HG03442 (cell line): ENCODE data around the gene LMCD1.
A peak's percentile ranks its signal among the peaks of the same experiment; 100 is the strongest.

Experiments
- ATAC-seq: cut with Tn5 transposase; IDR thresholded peaks from one replicate; pipeline ENCODE4 v1.9.1; 2021; ENCODE audit warnings: mild to moderate bottlenecking, moderate library complexity; ENCODE audit not compliant: unreplicated experiment

The LMCD1 gene, protein sequence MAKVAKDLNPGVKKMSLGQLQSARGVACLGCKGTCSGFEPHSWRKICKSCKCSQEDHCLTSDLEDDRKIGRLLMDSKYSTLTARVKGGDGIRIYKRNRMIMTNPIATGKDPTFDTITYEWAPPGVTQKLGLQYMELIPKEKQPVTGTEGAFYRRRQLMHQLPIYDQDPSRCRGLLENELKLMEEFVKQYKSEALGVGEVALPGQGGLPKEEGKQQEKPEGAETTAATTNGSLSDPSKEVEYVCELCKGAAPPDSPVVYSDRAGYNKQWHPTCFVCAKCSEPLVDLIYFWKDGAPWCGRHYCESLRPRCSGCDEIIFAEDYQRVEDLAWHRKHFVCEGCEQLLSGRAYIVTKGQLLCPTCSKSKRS

DNA sequence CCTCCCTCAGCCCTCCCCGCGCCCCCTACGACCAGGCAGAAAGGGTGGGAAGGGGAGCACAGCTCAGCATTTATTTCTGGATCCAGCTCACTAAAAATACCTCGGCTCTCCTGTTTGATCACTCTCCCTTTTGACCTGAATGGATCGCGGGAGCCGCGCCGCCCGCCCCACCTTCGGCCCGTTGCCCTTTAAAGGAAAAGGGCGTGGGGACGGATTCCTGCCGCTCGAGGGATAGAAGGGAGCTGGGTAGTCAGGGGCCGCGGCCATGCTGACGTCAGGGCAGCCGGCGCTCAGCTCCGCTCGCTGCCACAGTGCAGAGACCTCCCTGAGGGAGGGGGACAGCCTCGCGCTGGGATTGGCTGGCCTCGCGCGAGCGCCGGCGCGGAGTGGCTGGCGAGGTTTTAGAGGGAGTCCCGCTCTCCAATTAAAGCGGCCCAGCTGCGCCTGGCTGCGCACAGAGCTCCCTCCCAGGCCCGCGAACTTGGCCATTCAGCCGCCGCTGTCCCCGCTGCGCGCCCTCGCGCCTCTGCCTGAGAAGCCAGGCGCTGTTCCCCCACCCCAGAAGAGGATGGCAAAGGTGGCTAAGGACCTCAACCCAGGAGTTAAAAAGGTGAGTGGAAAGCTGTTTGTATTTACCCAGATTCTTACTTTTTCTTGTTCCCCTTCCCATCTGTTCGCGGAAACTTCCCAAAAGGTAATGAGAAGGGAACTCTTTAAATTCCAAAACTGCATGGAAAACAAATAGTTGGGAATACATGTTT lies at the start of gene LMCD1:
LMCD1 (plus strand) TSS at position 453 of the 761 bp plus-strand sequence; CDS start at position 569, 116 bp downstream.
- peak; percentile 95 for ATAC-seq

DNA sequence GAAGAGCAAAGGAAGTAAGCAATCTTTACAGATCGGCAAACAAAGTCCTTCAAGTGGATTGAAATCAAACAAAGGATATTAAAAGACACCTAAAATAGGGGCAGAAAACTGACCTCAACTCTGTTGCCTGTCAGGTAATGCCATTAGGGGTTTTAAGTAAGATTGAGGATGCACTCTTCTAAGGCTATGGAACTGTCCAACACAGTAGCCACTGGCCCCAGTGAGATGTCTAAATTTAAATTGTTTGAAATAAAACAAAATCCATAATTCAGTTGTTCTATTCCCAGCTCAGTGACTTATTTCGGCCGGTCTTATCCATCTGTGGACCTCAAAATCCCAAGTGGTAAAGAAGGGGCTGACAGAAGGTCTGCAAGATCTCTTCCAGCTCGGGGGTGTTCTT lies 49.5 kb upstream of the LMCD1 start:
- no peak for ATAC-seq

DNA sequence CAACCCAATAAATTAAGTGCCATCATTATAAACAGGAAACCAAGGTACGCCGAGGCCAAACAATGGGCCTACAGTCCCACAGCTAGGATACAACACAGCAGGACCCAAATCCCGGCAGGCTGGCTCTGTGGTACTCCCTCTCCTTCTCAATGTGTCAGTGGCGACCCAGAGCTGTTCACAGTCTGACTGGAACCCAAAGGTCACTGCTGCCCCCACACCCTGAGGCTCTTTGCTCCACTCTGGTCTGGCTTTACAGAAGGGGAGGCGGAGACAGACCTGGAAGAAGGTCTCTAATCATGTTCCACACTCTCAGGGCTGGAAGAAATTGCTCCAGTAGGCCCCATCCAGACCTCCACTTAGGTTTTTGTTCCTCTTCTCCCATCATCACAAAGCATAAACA lies 48.5 kb upstream of the LMCD1 start:
- no peak for ATAC-seq

DNA sequence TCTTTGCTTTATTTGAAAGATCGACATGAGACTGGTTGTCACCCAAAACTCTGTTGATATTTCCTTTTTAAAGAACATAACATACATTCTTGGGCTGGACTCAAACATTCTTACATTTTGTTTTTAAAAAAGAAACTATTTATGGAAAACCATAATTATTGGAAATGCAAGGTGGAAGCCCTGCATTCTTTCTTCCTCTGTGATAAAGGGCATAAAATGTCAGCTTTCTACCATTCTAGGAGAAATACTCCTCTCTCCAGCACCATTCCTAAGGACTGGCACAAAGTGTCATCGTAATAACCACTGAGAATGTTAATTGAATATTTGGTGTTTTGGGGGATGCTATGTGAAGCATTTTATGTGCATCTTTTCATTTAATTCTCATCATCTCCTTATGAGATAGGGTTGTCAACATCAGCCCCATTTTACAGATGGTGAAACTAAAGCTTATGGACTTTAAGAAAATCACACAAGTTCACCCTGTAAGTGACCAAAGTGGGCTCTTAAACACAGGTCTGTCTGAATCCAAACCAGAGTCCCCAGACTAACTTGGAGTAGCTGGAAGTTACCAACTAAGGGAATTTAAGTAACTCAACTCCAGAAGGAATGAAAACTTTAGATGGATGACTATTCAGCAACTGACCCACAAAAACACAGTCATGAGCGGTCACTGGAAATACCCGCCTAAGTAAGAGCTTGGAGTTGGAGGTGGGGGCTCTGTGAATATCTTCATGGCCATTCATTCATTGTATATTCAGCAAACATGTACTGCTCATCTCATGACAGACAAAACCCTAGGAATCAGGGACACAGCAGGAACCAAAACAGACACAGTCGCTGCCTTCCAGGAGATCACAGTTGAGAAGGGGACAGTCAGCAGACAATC lies 45.9 kb upstream of the LMCD1 start:
- ATAC-seq, result no peak

DNA sequence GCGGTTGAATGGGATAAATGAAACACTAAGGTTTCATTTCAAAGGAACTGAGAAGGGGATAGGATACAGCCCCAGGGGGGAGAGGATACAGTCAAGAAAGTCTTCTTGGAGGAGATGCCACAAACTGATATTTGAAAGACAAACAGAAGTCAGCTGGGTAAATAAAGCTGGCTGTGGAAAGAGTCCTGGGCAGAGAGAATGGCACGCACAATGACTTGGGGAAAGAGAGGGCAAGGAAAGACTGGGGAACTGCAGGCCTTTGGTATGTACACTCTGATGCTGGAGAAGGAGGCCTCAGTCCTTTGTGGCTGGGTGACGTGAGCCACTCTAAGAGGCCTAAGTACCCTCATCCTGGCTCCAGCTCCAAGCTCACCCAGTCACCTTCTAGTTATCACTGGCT lies 45.2 kb upstream of the LMCD1 start:
- no peak for ATAC-seq

DNA sequence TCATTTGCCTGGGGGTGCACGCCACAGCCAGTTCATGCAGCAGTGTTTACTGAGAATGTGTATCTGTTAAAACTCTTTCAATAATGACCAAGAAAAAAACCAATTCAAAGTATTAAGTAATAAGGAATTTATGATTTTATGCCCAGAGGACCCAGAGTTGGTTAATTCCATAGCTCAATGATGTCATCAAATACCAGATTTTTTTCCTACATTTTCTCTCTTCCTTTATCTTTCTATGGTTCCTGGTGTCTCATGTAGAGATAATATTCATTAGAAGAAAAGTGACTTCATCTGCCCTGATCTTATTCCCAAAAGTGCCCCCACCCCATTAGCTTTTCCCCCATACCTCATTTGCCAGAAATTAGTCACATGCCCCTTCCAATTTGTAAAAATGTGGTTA lies 44.6 kb upstream of the LMCD1 start:
- no peak for ATAC-seq

DNA sequence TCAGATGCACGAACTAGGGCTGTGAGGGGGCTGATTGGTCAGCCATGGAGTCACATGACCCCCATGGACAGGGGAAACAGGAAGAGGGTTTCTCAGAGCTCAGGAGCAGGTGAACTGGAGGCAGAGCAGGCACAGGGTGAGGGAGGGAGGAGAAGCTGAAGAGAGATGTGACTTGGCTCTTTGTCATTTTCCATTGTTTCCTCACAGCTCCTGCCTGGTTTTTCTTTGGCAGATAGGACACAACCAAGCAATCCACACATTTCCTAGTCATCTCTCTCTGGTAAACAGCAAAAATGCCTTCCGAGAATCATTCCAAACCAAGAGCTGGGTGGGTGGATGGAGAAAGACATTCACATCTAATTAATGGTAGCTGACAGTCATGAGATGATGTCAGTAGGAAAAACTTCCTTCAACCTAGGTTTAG lies 43.4 kb upstream of the LMCD1 start:
- no peak for ATAC-seq

DNA sequence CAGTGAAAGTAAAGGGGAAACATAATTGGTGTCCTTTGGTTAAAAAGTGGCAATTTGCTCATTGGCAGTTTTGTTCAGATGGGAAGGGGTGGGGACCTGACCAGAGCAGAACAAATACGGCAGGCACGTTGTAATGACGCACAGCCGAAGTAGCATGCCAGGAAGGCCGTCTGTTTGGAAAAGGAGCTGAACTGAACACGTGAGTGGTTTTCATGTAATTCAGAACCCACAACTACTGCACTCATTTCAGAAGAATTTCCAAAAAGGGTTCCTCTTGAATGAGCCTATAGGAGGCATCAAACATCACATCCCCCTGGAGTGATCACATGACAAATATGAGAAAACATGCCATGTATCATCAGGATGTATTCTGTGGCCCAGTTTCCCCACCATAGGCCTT lies 42.9 kb upstream of the LMCD1 start:
- no peak for ATAC-seq

DNA sequence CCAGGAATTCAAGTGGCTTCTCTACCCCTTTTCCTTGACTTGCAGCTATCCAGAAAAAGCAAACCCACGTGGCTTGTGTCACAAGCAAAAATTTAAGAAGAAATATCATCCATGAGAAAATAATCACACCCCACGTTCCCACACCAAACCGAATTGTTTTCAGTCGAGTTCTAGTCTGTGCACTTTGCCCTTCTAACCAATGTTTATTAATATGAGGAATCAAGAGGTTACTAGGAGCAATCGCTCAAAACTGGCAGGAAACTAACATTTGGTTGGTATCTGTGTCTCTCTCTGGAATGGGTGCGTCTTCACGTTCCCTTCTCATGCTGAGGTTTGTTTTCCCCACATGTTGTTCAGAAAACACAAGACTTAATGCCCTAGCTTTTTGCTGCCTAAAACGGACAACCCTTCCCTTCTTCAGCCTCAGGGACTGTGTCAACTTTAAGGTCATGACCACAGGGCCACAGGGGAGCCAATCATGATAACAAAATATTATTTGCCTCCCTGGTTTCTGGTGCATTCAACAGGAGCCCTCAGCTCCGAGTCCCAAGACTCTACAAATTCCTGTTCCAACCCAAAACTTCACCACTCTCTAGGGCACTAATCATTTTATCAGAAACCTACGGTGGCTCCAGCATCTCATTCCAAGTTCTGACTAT lies 41.4 kb upstream of the LMCD1 start:
- ATAC-seq, result no peak

DNA sequence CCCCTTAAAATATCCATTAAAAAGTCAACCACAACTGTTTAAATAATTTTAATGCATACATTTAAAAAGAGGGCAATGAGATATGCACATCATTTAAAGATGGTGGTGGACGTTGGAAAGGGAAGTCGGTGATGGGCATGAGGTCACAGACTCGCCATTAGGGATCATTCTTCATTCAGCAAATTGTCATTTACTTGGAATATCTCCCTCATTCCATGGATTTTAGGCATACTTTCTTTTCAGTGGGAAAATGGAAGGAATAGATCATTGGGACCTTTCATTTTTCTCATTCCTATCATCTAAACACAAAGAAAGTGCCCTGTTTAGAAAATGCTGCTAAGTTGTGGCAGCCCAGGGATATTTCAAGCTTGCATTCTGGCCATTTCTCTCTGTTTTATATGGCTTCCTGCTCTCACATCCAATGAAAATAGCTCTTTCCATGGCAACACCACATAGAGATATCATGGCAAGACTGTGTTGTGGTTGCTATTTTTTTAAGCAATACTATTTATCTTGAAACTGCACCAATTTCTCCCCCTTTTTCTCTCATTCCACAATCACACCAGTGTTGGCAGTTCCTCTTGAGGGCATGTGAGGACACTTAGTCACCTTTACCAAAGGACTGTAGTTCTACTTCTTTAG lies 40.7 kb upstream of the LMCD1 start:
- no peak for ATAC-seq

DNA sequence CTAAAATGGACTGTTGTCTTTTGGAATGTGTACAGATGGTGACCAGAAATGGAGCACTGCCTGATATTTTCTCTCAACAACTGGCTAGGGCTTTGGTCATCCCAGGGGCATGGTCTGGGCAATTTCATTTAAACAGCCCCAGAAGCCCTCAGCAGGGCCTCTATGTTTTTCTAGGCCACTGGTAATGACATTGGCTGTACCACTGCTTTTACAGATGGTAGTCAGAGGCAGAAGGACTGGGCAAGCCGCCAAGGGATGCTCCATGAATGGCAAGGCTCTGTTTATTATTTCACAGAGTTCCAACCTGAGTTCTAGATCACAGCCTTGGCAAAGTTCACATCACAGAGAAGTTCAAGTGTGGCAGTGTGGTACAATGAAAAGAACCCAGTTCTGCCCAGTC lies 37.0 kb upstream of the LMCD1 start:
- ATAC-seq, result no peak

DNA sequence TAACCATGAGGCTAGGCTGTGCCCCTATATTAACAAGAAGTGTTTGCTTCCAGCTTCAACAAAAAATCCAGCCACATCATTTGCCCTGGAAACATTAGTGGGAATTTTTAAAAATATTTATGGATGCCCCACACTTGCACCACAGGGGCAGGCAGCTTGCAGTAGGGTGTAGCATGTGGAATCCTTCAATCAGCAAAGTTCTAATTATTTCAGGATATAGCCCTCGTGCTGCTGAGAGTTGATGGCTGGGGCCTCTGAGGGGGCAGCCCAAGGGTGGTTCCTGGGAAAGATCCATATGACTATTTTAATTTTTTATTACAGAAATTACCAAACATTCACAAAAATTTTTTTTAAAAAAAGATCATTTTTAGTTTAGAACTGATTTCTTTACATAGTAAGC lies 35.1 kb upstream of the LMCD1 start:
- no peak for ATAC-seq

DNA sequence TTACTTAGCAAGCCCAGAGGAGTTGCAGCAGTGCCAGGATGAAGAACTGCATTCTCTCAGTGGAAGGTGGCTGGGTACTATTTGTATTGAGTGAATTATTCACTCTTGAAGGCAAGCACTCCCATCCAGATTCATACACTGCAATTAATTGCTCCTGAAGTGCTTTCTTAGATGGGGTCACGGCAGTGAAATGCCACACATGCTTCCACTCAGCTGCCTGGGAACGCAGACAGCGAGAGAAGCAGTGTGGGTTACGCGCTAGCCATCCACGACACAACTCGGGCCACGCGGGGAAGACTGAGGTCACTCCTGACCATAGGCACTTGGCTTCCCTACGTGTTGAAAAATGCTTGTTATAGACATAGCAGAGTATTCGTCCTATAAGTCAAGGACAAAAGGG lies 30.8 kb upstream of the LMCD1 start:
- no peak for ATAC-seq

DNA sequence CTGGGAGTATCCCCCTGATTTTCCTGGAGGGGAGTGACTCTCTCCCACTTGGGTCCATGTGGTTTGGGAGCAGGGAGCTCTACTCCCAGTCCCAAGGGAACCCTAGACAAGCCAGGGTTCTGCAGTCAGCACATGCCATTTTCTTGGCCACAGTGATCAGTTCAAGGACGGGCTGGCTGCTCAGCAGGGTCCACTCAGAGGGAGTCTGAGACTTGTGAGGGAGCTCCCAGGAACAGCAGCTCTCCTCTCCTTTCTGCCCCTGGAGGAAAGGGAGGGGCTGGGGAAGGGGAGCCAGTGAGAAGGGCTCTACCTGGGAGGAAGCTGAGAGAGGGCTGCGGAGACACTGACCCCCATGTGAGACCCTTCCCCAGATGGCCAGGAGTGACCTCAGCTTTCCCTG lies 29.1 kb upstream of the LMCD1 start:
- no peak for ATAC-seq

DNA sequence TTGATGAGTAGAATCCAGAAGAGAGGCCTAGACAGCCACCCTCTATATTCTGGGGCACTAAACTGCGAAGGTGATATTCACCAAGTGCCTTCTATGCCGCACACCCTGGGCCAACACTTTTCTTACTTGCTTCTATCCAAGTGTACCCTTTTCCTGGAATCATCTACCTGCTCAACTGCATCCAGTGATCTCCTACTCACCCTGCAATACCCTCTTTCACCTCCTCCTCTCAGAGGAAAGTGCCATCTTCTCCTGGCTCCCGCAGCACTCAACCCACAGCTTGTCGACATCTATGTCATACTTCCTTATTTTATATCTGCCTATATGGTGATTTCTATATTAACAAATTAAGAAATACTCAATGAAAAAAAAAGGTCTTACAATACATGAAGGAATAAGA lies 28.6 kb upstream of the LMCD1 start:
- no peak for ATAC-seq

DNA sequence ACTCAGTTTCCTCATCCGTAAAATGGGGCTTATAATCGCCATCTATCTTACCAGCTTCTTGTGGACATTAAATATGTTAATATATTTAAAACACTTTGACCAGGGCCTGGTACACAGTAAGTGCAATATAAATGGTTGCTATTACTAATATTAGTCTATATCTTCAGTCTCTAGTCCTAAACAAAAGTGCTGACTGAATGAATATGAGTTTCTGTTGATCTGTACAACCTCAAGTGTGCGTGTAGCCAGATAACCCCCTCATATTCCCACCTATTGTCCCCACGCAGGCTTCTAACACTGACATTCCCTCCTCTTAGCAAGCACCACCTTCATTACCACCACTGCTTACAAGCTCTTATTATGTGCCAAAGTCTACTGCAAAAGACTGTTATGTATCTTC lies 27.6 kb upstream of the LMCD1 start:
- ATAC-seq, result no peak

DNA sequence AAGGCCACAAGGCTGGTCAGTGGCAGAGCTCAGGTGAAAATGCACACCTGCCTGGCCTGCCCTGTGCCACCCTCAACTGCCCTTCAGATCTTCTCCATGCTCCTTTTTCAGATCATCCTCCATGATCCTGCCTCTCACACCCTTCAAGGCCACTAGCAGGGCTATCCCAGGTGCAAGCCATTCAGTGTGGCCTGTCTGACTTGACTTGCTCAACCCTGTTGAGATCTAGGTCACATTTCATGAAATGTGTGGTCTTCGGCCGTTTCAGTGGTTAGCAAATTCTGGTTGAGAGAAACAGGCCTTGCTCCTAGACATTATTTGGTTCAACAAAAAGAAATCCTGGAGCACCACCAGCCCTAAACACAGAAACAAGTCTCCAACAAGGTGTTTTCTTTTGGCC lies 26.6 kb upstream of the LMCD1 start:
- ATAC-seq, result no peak

DNA sequence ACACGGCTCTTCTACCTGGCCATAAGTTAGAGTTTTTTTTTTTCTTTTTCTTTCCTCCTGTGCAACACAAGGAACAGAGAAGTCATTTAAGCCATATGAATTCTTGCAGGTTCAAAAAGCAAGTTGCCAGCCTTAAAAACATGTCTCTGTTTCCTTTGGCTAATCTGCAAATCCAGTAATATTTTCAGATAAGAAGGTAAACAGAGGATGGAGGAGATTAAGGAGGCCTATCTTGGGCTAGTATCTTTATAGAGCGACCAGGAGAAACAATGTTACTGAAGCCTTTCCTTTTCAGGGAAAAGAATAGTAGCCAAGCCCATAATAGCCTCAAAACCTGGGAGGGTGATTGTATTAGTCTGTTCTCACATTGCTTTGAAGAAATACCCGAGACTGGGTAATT lies 20.9 kb upstream of the LMCD1 start:
- no peak for ATAC-seq

DNA sequence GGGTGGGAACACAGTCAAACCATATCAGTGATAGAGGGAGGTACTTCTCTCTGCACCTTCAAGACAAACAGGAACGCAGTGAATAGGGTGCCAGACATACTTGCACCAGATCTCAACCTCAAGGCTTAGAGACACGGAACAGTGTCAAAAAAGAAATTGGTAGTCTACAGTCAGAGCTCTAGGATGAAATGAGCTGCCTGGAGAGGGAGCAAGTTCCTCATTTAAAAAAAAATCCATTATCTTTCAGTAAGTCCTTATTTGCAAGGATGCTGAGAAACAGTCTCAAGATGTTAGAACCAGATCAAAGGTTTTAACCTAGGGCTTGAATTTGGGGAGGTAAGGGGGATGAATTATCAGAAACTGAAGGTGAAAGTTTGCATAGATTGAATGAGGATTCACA lies 20.2 kb upstream of the LMCD1 start:
- no peak for ATAC-seq

DNA sequence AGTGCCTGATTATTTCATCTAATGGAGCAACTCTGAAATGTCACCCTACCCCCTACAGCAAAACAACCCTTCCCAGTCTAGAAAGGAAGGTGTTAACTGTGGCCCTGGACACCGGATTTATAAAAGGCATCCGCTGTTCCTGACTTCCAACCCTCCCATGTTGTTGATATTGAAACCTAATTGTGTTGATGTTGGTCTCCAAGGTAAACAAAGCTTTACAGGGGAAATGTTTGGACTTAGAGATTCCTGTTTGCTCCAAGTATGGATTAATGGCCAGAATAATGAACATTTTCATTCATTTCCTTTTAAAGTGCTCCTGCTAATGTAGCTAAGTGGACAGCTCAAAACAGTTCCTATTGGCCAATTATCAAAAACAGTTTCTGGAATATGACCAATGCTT lies 19.4 kb upstream of the LMCD1 start:
- ATAC-seq, result no peak
